NCI-H1092 (cell line): ENCODE results near the gene CUTC.
"Not testable (repeated sequence)": the region's sequence is repeated elsewhere in the genome, so short reads cannot be mapped to it uniquely, and the experiment has no call there.

Source experiments
- DNase-seq: peaks from one replicate; lab custom pipeline; 2025; lab: John Stamatoyannopoulos, UW

The CUTC gene

GRCh38 chr10:99732033-99732842 lies at the start of gene CUTC, which contains the start of gene COX15:
Gene CUTC (plus strand): TSS chr10:99732234. CDS start chr10:99732349, 115 bp downstream.
Gene COX15 (minus strand): TSS chr10:99732127. CDS start chr10:99732049, 78 bp downstream.
- DNase-seq = peak; percentile 92

- no peak for DNase-seq
Observed at GRCh38 chr10:99682752-99683151, 49.3 kb upstream of the CUTC start.

GRCh38 chr10:99685597-99685967 lies 46.5 kb upstream of the CUTC start:
- DNase-seq = no peak

- DNase-seq = no peak
Observed at GRCh38 chr10:99689461-99689860, 42.6 kb upstream of the CUTC start.

- DNase-seq = no peak
Observed at GRCh38 chr10:99693933-99694583, 38.0 kb upstream of the CUTC start.

- no peak for DNase-seq
Observed at GRCh38 chr10:99695761-99696160, 36.3 kb upstream of the CUTC start.

- no peak for DNase-seq
Observed at GRCh38 chr10:99698504-99699080, 33.4 kb upstream of the CUTC start.

- no peak for DNase-seq
Observed at GRCh38 chr10:99700649-99701048, 31.4 kb upstream of the CUTC start.

GRCh38 chr10:99708428-99709012 lies 23.5 kb upstream of the CUTC start:
- DNase-seq = no peak

GRCh38 chr10:99709480-99710229 lies 22.4 kb upstream of the CUTC start:
- no peak for DNase-seq

- DNase-seq = no peak
Observed at GRCh38 chr10:99711129-99711719, 20.8 kb upstream of the CUTC start.

GRCh38 chr10:99714446-99714845 lies 17.6 kb upstream of the CUTC start:
- no peak for DNase-seq

- no peak for DNase-seq
Observed at GRCh38 chr10:99720387-99720786, 11.6 kb upstream of the CUTC start.

GRCh38 chr10:99730026-99730425 lies 2.0 kb upstream of the CUTC start:
- DNase-seq = no peak

- DNase-seq = no peak
Observed at GRCh38 chr10:99731306-99732032, 565 bp upstream of the CUTC start.

GRCh38 chr10:99733366-99733765 lies 1.3 kb downstream of the CUTC start:
- DNase-seq = no peak

- not testable (repeated sequence) for DNase-seq
Observed at GRCh38 chr10:99734111-99734510, 2.1 kb downstream of the CUTC start.

- DNase-seq = no peak
Observed at GRCh38 chr10:99740260-99740659, 8.2 kb downstream of the CUTC start.

GRCh38 chr10:99740933-99741559 lies 9.0 kb downstream of the CUTC start:
- no peak for DNase-seq

- no peak for DNase-seq
Observed at GRCh38 chr10:99742254-99742653, 10.2 kb downstream of the CUTC start.
